NCI-H128 (cell line): Measurements from ENCODE around the gene ZNF679.
"Not testable (repeated sequence)": the region's sequence is repeated elsewhere in the genome, so short reads cannot be mapped to it uniquely, and the experiment has no call there.

ENCODE experiments used
- DNase-seq: peaks from one replicate; lab custom pipeline; 2025; ENCODE audit not compliant: unreplicated experiment; lab: John Stamatoyannopoulos, UW

Gene ZNF679

GRCh38 chr7:64228174-64228573 lies at the start of gene ZNF679:
Gene ZNF679 (plus strand): TSS chr7:64228474. CDS start chr7:64249118, 20,644 bp downstream.
- DNase-seq = not testable (repeated sequence)

GRCh38 chr7:64180989-64181388 lies 47.3 kb upstream of the ZNF679 start:
- DNase-seq = no peak

- no peak for DNase-seq
Observed at GRCh38 chr7:64181586-64181985, 46.7 kb upstream of the ZNF679 start.

- no peak for DNase-seq
Observed at GRCh38 chr7:64182036-64182790, 46.1 kb upstream of the ZNF679 start.

GRCh38 chr7:64183126-64183742 lies 45.0 kb upstream of the ZNF679 start:
- DNase-seq = no peak

GRCh38 chr7:64183827-64184372 lies 44.4 kb upstream of the ZNF679 start:
- DNase-seq = no peak

- no peak for DNase-seq
Observed at GRCh38 chr7:64184376-64184775, 43.9 kb upstream of the ZNF679 start.

GRCh38 chr7:64187408-64187807 lies 40.9 kb upstream of the ZNF679 start:
- DNase-seq = no peak

GRCh38 chr7:64192148-64192704 lies 36.0 kb upstream of the ZNF679 start:
- no peak for DNase-seq

- no peak for DNase-seq
Observed at GRCh38 chr7:64192775-64193174, 35.5 kb upstream of the ZNF679 start.

- no peak for DNase-seq
Observed at GRCh38 chr7:64206903-64207302, 21.4 kb upstream of the ZNF679 start, which contains the start of gene ZNF735. Gene ZNF735 (plus strand): TSS chr7:64207203. CDS start chr7:64207203, 0 bp downstream.

- DNase-seq = not testable (repeated sequence)
Observed at GRCh38 chr7:64219710-64220298, 8.5 kb upstream of the ZNF679 start.

- DNase-seq = no peak
Observed at GRCh38 chr7:64223366-64223765, 4.9 kb upstream of the ZNF679 start.

GRCh38 chr7:64266341-64266919 lies 38.2 kb downstream of the ZNF679 start:
- DNase-seq = no peak

- no peak for DNase-seq
Observed at GRCh38 chr7:64277630-64278029, 49.4 kb downstream of the ZNF679 start.

- DNase-seq = no peak
Observed at GRCh38 chr7:64294701-64295420, 66.6 kb downstream of the ZNF679 start.

- not testable (repeated sequence) for DNase-seq
Observed at GRCh38 chr7:64297418-64297817, 69.1 kb downstream of the ZNF679 start.

- no peak for DNase-seq
Observed at GRCh38 chr7:64300641-64301405, 72.5 kb downstream of the ZNF679 start.

GRCh38 chr7:64307254-64308015 lies 79.2 kb downstream of the ZNF679 start:
- peak; percentile 85 for DNase-seq
